HepG2 (cell line): Measurements from ENCODE around the gene TCF19. TPM values are rescaled to one million over a fixed set of nuclear protein-coding genes. Genes with fewer than 3 reads are reported as not detected.
A peak's percentile ranks its signal among the peaks of the same experiment; 100 is the strongest.

Source experiments
- ATAC-seq: fragments of 200-7000 bp; cut with Tn5 transposase; 3 replicates; pipeline ENCODE4 v1.9.1; 2020; ENCODE audit warnings: mild to moderate bottlenecking, moderate library complexity
- BruUV-seq: library from RNA; stranded (reverse); fragments of 400-500 nt; replicated peaks from 2 replicates; lab custom pipeline; 2021; lab: Mats Ljungman, UMichigan
- CTCF ChIA-PET: fragments of 300-600 bp; formaldehyde crosslinking; extraction: SDS; loops from one replicate; lab custom pipeline; 2021; ENCODE audit warnings: low total read pairs, inconsistent platforms, low intra/inter-chr PET ratio; lab: Yijun Ruan, JAX
- POLR2A ChIA-PET: fragments of 350-600 bp; sonication (Branson Sonifier 250); formaldehyde crosslinking; loops from one replicate; lab custom pipeline; 2020; ENCODE audit warnings: antibody characterized with exemption, inconsistent platforms; lab: Yijun Ruan, JAX
- DNase-seq: peaks from one replicate; pipeline ENCODE4 v3.0.0-alpha.2; 2015; ENCODE audit warnings: low spot score
- FAIRE-seq: peaks from 3 replicates; lab custom pipeline; 2011; peaks lifted over from hg19 to GRCh38; lab: Jason Lieb, UNC
- H2AFZ ChIP-seq: one replicate; pipeline ENCODE4 v1.6.1; 2011; ENCODE audit warnings: low read length, inconsistent platforms
- H3K27ac ChIP-seq: fragments of 300-600 bp; 3 replicates; pipeline ENCODE4 v1.8.0; 2011; ENCODE audit warnings: mixed run types, mild to moderate bottlenecking, mixed read lengths, low read length, inconsistent platforms; ENCODE audit not compliant: insufficient read depth; ENCODE audit errors: extremely low read length
- H3K27me3 ChIP-seq, 2 experiments: fragments of 200-600 bp in 1 of 2; 2 replicates in 1 of 2; 3 replicates in 1 of 2; pipeline versions ENCODE4 v1.6.0 to v1.8.0; 2011; ENCODE audit warnings: low read length in 2 of 2, mild to moderate bottlenecking in 2 of 2, moderate library complexity in 2 of 2, inconsistent platforms in 1 of 2; ENCODE audit not compliant: insufficient read depth in 2 of 2, control insufficient read depth in 1 of 2
- H3K36me3 ChIP-seq, 2 experiments: fragments of 200-600 bp in 1 of 2; replicated peaks in 1 of 2; 2 replicates in 1 of 2; 3 replicates in 1 of 2; pipeline versions ENCODE4 v1.5.1 to v1.8.0; 2011; ENCODE audit warnings: low read length in 2 of 2, inconsistent platforms in 1 of 2; ENCODE audit not compliant: insufficient read depth in 2 of 2, control insufficient read depth in 1 of 2
- H3K4me1 ChIP-seq: 2 replicates; pipeline ENCODE4 v1.5.1; 2012; ENCODE audit warnings: low read length, inconsistent platforms; ENCODE audit not compliant: insufficient read depth
- H3K4me2 ChIP-seq: 2 replicates; pipeline ENCODE4 v1.6.0; 2011; ENCODE audit warnings: low read depth, low read length, inconsistent platforms
- H3K4me3 ChIP-seq, 3 experiments: fragments of 200-600 bp in 1 of 3; sonication (generic), shearing (Covaris generic) in 1 of 3; replicated peaks in 1 of 3; 2 replicates each; pipeline ENCODE4 v1.5.1; 2011 to 2016; ENCODE audit warnings: low read length in 3 of 3, inconsistent platforms in 2 of 3, low read depth in 2 of 3, mild to moderate bottlenecking in 2 of 3, control low read depth in 1 of 3, mixed read lengths in 1 of 3; ENCODE audit not compliant: insufficient read depth in 1 of 3
- H3K79me2 ChIP-seq: one replicate; pipeline ENCODE4 v1.6.1; 2011; ENCODE audit warnings: low read length, inconsistent platforms; ENCODE audit not compliant: insufficient read depth
- H3K9ac ChIP-seq: 2 replicates; pipeline ENCODE4 v1.6.0; 2011; ENCODE audit warnings: mild to moderate bottlenecking, low read depth, low read length, inconsistent platforms; ENCODE audit not compliant: insufficient read depth
- H3K9me3 ChIP-seq: 2 replicates; pipeline ENCODE4 v1.5.1; 2012; ENCODE audit warnings: mild to moderate bottlenecking, low read length
- H4K20me1 ChIP-seq: 2 replicates; pipeline ENCODE4 v1.6.0; 2011; ENCODE audit warnings: inconsistent platforms, mild to moderate bottlenecking, low read length, moderate library complexity; ENCODE audit not compliant: insufficient read depth
- DNMT3B ChIP-seq: conservative IDR thresholded peaks from 2 replicates; pipeline ENCODE4 v1.6.1; 2016; ENCODE audit warnings: missing biosample characterization, control low read depth
- EP300 ChIP-seq, 3 experiments: sonication (generic) in 1 of 3; formaldehyde crosslinking in 1 of 3; IDR thresholded peaks; 2 replicates each; pipeline versions ENCODE4 v1.5.1 to v1.6.1; 2011 to 2020; ENCODE audit warnings: low read depth in 2 of 3, low read length in 2 of 3, borderline replicate concordance in 1 of 3, improper control_type of control experiment in 1 of 3, mild to moderate bottlenecking in 1 of 3, missing genetic modification reagents in 1 of 3, moderate library complexity in 1 of 3
- FOXA3 ChIP-seq: IDR thresholded peaks from 2 replicates; pipeline ENCODE4 v1.6.1; 2016; ENCODE audit warnings: missing genetic modification reagents, missing compliant biosample characterization
- TBX2 ChIP-seq: sonication (generic); formaldehyde crosslinking; IDR thresholded peaks from 2 replicates; pipeline ENCODE4 v1.5.0; 2020; ENCODE audit warnings: missing genetic modification reagents, mild to moderate bottlenecking, borderline replicate concordance
- ZFX ChIP-seq: sonication (generic); formaldehyde crosslinking; IDR thresholded peaks from 2 replicates; pipeline ENCODE4 v1.4.0; 2020; ENCODE audit warnings: mild to moderate bottlenecking, low read depth, missing genetic modification reagents, moderate library complexity
- ZNF296 ChIP-seq: sonication (generic); formaldehyde crosslinking; conservative IDR thresholded peaks from 2 replicates; pipeline ENCODE4 v1.5.0; 2020; ENCODE audit warnings: mild to moderate bottlenecking, missing genetic modification reagents
- WGBS: methylation state at CpG from one replicate; pipeline ENCODE4 v1.1.6; 2017; ENCODE audit warnings: low lambda C conversion rate; 5-methylcytosine and 5-hydroxymethylcytosine counted together
- in situ Hi-C: cut with HindIII; loops from 2 replicates; pipeline ENCODE4 v1.10.0; 2017; ENCODE audit warnings: low pct_unique_long_range_greater_than_20kb; ENCODE audit not compliant: extremely low pct_ligation_motif_present
- intact Hi-C: fragments of 100-400 bp; cut with micrococcal nuclease; formaldehyde crosslinking; loops from one replicate; pipeline ENCODE4 v1.10.0; 2022; ENCODE audit not compliant: unreplicated experiment
- polyA plus RNA-seq, 8 experiments: library from polyadenylated mRNA; depleted of rRNA in 3 of 8; stranded (reverse) in 7 of 8; unstranded in 1 of 8; fragments of >200 nt; fragmentation: Illumina TruSeq in 4 of 8; extraction: Trizol in 4 of 8; gene quantifications; 2 replicates each; pipeline versions ENCODE4 v1.2.1 to v1.2.3, GENCODE V29; 2011 to 2016; ENCODE audit warnings: low read depth in 4 of 8, missing spikeins in 1 of 8, mixed read lengths in 1 of 8; ENCODE audit not compliant: insufficient read depth in 1 of 8
- total RNA-seq, 5 experiments: library from RNA; depleted of rRNA; stranded (reverse); fragments of >200 nt; fragmentation: Illumina TruSeq; extraction: Trizol; gene quantifications; 2 replicates each; pipeline ENCODE4 v1.2.3, GENCODE V29; 2016; ENCODE audit warnings: low read depth in 1 of 5
- TF ChIP-seq, protein P1 (sequence below): sonication (generic); formaldehyde crosslinking; IDR thresholded peaks from 2 replicates; pipeline ENCODE4 v1.4.0; 2020; ENCODE audit warnings: mild to moderate bottlenecking, missing genetic modification reagents, borderline replicate concordance
- TF ChIP-seq, protein P2 (sequence below): sonication (generic); formaldehyde crosslinking; conservative IDR thresholded peaks from 2 replicates; pipeline ENCODE4 v1.8.0; 2022; ENCODE audit warnings: mild to moderate bottlenecking, moderate library complexity, missing genetic modification reagents
- TF ChIP-seq, protein P3 (sequence below): sonication (generic); formaldehyde crosslinking; conservative IDR thresholded peaks from 2 replicates; pipeline ENCODE4 v1.4.0; 2020; ENCODE audit warnings: mild to moderate bottlenecking, missing genetic modification reagents, moderate library complexity
- TF ChIP-seq, protein P4 (sequence below): sonication (generic); formaldehyde crosslinking; IDR thresholded peaks from 2 replicates; pipeline ENCODE4 v1.4.0; 2020; ENCODE audit warnings: missing genetic modification reagents, borderline replicate concordance
- TF ChIP-seq, protein P5 (sequence below): IDR thresholded peaks from 2 replicates; pipeline ENCODE4 v1.6.1; 2016; ENCODE audit warnings: missing genetic modification reagents, missing compliant biosample characterization

TCF19 gene
- total and polyA plus RNA-seq, 2 of the 13 experiments (the other 11 are each of a cell fraction or from before 2014, with no cell fraction given) = 4.9 to 22.2 TPM

DNA sequence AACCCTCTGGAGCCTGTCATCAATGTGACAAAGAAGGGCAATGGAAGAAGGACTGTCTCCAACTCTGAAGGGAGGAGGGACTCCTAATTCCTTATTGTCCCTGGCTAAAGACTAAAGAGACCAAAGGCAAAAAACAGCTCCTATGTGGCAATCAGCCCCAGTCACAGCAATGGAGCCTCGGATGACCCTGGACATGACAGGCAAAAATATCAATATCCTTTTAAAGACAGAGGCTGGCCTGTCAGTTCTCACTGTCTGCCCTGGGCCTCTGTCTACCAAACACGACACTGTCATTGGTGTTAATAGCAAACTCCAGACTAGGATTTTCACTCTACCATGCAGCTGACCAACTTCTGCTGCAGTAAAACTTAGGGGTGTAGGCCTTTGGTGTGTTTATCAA lies 50.1 kb downstream of the TCF19 start (continued):
- TF ChIP-seq EP300 (IDR thresholded peaks at IDR 0.05; ENCODE audit: low read depth in 2 of 2, low read length in 2 of 2) = peak; percentile 19 to 64; a peak in 3 of 4 replicates
- TF ChIP-seq EP300 (CRISPR knock-in tag; IDR thresholded peaks at IDR 0.05; ENCODE audit: borderline replicate concordance) = peak; percentile 18; the same call in 1 of the 2 replicates
- TF ChIP-seq TBX2 (CRISPR knock-in tag) = 0 out of 2 replicates have a peak, but pooled peaks have one; percentile 19
- TF ChIP-seq, protein P1, sequence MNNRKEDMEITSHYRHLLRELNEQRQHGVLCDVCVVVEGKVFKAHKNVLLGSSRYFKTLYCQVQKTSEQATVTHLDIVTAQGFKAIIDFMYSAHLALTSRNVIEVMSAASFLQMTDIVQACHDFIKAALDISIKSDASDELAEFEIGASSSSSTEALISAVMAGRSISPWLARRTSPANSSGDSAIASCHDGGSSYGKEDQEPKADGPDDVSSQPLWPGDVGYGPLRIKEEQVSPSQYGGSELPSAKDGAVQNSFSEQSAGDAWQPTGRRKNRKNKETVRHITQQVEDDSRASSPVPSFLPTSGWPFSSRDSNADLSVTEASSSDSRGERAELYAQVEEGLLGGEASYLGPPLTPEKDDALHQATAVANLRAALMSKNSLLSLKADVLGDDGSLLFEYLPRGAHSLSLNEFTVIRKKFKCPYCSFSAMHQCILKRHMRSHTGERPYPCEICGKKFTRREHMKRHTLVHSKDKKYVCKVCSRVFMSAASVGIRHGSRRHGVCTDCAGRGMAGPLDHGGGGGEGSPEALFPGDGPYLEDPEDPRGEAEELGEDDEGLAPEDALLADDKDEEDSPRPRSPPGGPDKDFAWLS (CRISPR knock-in tag) = no peak
- TF ChIP-seq ZFX (CRISPR knock-in tag) = peak; percentile 69

DNA sequence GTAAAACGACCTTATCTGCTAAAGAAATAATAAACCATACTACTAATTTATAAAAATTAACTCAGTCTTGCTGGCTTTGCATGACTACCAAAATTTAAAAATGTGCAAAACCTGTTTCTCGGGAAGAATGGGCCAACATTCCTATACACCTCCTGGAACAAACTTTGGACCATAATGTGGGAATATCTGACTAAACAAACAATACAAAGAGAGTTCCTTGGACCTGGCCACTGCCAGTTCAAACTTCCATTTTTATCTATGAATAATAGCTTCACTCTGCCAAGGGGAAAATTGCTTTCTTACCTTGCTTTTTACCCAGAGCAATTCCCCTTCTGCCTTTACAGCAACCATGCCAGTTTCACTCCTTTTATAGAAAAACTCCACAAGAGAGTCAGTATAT lies 50.7 kb downstream of the TCF19 start:
- no peaks in the 10 kb centered on the region for H3K79me2 ChIP-seq
- intact Hi-C loops = loop anchor here (2.0 kb wide), 1 partner anchor 64 kb away; the partner anchor contains the start of gene HLA-C
- H2AFZ ChIP-seq = no peak overlapping the region
- H3K4me3 ChIP-seq = peak overlapping the region in 2 of 3 experiments; percentile 39 to 41; a peak in 3 of 6 replicates
- no peaks in the 10 kb centered on the region for H4K20me1 ChIP-seq
- no TSS peak for BruUV-seq
- WGBS = under 1% methylated on average over 2 of the region's 2 CpGs
- H3K36me3 ChIP-seq = no peaks in the 10 kb centered on the region
- ChIA-PET POLR2A (interaction anchor here (0.6 to 2.3 kb wide), 4 partner anchors 12 to 332 kb away, joined by 3 to 17 read pairs (median 4); partner anchors contain the start of gene DDX39B), CTCF (no interaction called here)
- FAIRE-seq (peak; percentile 56), DNase-seq (peak; percentile 89), ATAC-seq (peak; percentile 74)
- peak overlapping the region; percentile 72 for H3K4me2 ChIP-seq
- peaks cover 61% of the 10 kb centered on the region for H3K4me1 ChIP-seq
- H3K9ac ChIP-seq = 0 out of 2 replicates have a peak overlapping the region, but pooled peaks have one; percentile 42
- no peaks in the 10 kb centered on the region for H3K9me3 ChIP-seq
- H3K27ac ChIP-seq = peak overlapping the region; percentile 80
- in situ Hi-C loops = no loop called here
- H3K27me3 ChIP-seq = no peaks in the 10 kb centered on the region
- TF ChIP-seq, protein P2, sequence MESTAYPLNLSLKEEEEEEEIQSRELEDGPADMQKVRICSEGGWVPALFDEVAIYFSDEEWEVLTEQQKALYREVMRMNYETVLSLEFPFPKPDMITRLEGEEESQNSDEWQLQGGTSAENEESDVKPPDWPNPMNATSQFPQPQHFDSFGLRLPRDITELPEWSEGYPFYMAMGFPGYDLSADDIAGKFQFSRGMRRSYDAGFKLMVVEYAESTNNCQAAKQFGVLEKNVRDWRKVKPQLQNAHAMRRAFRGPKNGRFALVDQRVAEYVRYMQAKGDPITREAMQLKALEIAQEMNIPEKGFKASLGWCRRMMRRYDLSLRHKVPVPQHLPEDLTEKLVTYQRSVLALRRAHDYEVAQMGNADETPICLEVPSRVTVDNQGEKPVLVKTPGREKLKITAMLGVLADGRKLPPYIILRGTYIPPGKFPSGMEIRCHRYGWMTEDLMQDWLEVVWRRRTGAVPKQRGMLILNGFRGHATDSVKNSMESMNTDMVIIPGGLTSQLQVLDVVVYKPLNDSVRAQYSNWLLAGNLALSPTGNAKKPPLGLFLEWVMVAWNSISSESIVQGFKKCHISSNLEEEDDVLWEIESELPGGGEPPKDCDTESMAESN (CRISPR knock-in tag) = no peak
- TF ChIP-seq ZNF296 (CRISPR knock-in tag) = no peak
- TF ChIP-seq, protein P3, sequence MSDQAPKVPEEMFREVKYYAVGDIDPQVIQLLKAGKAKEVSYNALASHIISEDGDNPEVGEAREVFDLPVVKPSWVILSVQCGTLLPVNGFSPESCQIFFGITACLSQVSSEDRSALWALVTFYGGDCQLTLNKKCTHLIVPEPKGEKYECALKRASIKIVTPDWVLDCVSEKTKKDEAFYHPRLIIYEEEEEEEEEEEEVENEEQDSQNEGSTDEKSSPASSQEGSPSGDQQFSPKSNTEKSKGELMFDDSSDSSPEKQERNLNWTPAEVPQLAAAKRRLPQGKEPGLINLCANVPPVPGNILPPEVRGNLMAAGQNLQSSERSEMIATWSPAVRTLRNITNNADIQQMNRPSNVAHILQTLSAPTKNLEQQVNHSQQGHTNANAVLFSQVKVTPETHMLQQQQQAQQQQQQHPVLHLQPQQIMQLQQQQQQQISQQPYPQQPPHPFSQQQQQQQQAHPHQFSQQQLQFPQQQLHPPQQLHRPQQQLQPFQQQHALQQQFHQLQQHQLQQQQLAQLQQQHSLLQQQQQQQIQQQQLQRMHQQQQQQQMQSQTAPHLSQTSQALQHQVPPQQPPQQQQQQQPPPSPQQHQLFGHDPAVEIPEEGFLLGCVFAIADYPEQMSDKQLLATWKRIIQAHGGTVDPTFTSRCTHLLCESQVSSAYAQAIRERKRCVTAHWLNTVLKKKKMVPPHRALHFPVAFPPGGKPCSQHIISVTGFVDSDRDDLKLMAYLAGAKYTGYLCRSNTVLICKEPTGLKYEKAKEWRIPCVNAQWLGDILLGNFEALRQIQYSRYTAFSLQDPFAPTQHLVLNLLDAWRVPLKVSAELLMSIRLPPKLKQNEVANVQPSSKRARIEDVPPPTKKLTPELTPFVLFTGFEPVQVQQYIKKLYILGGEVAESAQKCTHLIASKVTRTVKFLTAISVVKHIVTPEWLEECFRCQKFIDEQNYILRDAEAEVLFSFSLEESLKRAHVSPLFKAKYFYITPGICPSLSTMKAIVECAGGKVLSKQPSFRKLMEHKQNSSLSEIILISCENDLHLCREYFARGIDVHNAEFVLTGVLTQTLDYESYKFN (CRISPR knock-in tag) = peak; percentile 87
- peak; percentile 42; the same call in 1 of the 2 replicates for TF ChIP-seq FOXA3 (CRISPR knock-in tag)
- TF ChIP-seq, protein P4, sequence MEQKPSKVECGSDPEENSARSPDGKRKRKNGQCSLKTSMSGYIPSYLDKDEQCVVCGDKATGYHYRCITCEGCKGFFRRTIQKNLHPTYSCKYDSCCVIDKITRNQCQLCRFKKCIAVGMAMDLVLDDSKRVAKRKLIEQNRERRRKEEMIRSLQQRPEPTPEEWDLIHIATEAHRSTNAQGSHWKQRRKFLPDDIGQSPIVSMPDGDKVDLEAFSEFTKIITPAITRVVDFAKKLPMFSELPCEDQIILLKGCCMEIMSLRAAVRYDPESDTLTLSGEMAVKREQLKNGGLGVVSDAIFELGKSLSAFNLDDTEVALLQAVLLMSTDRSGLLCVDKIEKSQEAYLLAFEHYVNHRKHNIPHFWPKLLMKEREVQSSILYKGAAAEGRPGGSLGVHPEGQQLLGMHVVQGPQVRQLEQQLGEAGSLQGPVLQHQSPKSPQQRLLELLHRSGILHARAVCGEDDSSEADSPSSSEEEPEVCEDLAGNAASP (CRISPR knock-in tag) = peak; percentile 52; the same call in 1 of the 2 replicates
- TF ChIP-seq, protein P5, sequence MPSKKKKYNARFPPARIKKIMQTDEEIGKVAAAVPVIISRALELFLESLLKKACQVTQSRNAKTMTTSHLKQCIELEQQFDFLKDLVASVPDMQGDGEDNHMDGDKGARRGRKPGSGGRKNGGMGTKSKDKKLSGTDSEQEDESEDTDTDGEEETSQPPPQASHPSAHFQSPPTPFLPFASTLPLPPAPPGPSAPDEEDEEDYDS (CRISPR knock-in tag) = peak; percentile 44; the same call in 1 of the 2 replicates
- no peak for TF ChIP-seq DNMT3B (CRISPR knock-in tag)
